ENCODE results near the gene DNLZ. TPM values are rescaled to one million over a fixed set of nuclear protein-coding genes. Genes with fewer than 3 reads are reported as not detected.

The DNLZ gene
- polyA plus RNA-seq, 1 donor from 2014 or later, result 23.6 TPM

GRCh38 chr9:136326061-136326760, 37.3 kb downstream of the DNLZ start:
- Histone ChIP-seq H3K27ac (ENCODE audit: low read length) (peak overlapping the region; percentile 45), H3K9me3 (ENCODE audit: low read length) (no peaks in the 10 kb centered on the region), H3F3A (ENCODE audit: insufficient read depth, low read length, poor library complexity, severe bottlenecking) (no peaks in the 10 kb centered on the region), H3K36me3 (ENCODE audit: insufficient read depth, low read length) (no peaks in the 10 kb centered on the region), H3K79me2 (replicated peaks; ENCODE audit: insufficient read depth, low read length) (peaks cover 29% of the 10 kb centered on the region), H4K20me1 (ENCODE audit: insufficient read depth) (no peaks in the 10 kb centered on the region), H2AFZ (ENCODE audit: low read depth, low read length) (no peak overlapping the region), H3K9ac (ENCODE audit: low read length) (peak overlapping the region; percentile 94), H3K4me3 (ENCODE audit: low read length) (no peak overlapping the region), H3K4me2 (ENCODE audit: low read length) (no peak overlapping the region), H3K9me2 (ENCODE audit: insufficient read depth, low read length) (no peaks in the 10 kb centered on the region), H3K27me3 (ENCODE audit: insufficient read depth, low read depth, low read length) (no peaks in the 10 kb centered on the region)
- TF ChIP-seq REST (IDR thresholded peaks at IDR 0.05; ENCODE audit: borderline replicate concordance) (no peak), RAD21 (conservative IDR thresholded peaks at IDR 0.05) (no peak), POLR2AphosphoS5 (IDR thresholded peaks at IDR 0.05) (no peak), TAF1 (IDR thresholded peaks at IDR 0.05; ENCODE audit: low read depth) (no peak), EP300 (conservative IDR thresholded peaks at IDR 0.05; ENCODE audit: poor library complexity, severe bottlenecking) (no peak), CTCF (IDR thresholded peaks at IDR 0.05; ENCODE audit: poor library complexity, severe bottlenecking) (no peak), SMC3 (conservative IDR thresholded peaks at IDR 0.05; ENCODE audit: poor library complexity) (no peak), MXI1 (conservative IDR thresholded peaks at IDR 0.05; ENCODE audit: poor library complexity, severe bottlenecking) (no peak)

- no peak for TF ChIP-seq REST (IDR thresholded peaks at IDR 0.05; ENCODE audit: borderline replicate concordance)
- Histone ChIP-seq H3K4me2 (ENCODE audit: low read length) (no peak overlapping the region), H3K27ac (ENCODE audit: low read length) (no peak overlapping the region), H3K27me3 (ENCODE audit: insufficient read depth, low read depth, low read length) (no peaks in the 10 kb centered on the region), H3K79me2 (replicated peaks; ENCODE audit: insufficient read depth, low read length) (peaks cover 24% of the 10 kb centered on the region), H3K9me2 (ENCODE audit: insufficient read depth, low read length) (no peaks in the 10 kb centered on the region), H3F3A (ENCODE audit: insufficient read depth, low read length, poor library complexity, severe bottlenecking) (no peaks in the 10 kb centered on the region), H4K20me1 (ENCODE audit: insufficient read depth) (no peaks in the 10 kb centered on the region), H3K36me3 (ENCODE audit: insufficient read depth, low read length) (no peaks in the 10 kb centered on the region), H3K4me3 (ENCODE audit: low read length) (no peak overlapping the region), H2AFZ (ENCODE audit: low read depth, low read length) (no peak overlapping the region), H3K9me3 (ENCODE audit: low read length) (no peaks in the 10 kb centered on the region), H3K9ac (ENCODE audit: low read length) (no peak overlapping the region)
Observed at GRCh38 chr9:136325358-136325757, 38.2 kb downstream of the DNLZ start.

Data from neural cell (in vitro differentiated cells).